Transverse colon (tissue), 4 donors: ENCODE data around the gene DEPP1. TPM values are rescaled to one million over a fixed set of nuclear protein-coding genes. Genes with fewer than 3 reads are reported as not detected.

Experiments
- DNase-seq: peaks from one replicate; pipeline ENCODE4 v3.0.0-alpha.2; 2019
- H3K27ac ChIP-seq, 4 donors: fragments of 200-600 bp; sonication (generic); 2 replicates each; pipeline ENCODE4 v1.5.1; 2016 to 2018; ENCODE audit warnings: inconsistent platforms in 4 of 4
- H3K27me3 ChIP-seq: fragments of 200-600 bp; sonication (generic); 2 replicates; pipeline ENCODE4 v1.5.1; 2017; ENCODE audit warnings: inconsistent platforms
- H3K36me3 ChIP-seq, 4 donors: fragments of 200-600 bp; sonication (generic); 2 replicates each; pipeline ENCODE4 v1.5.1; 2017 to 2019; ENCODE audit warnings: inconsistent platforms in 4 of 4
- H3K4me1 ChIP-seq, 4 donors: fragments of 200-600 bp; sonication (generic); 2 replicates each; pipeline ENCODE4 v1.5.1; 2017 to 2020; ENCODE audit warnings: inconsistent platforms in 4 of 4
- H3K4me3 ChIP-seq, 4 donors: fragments of 200-600 bp; sonication (generic); 1 replicate in 1 of 4; 2 replicates in 3 of 4; pipeline versions ENCODE4 v1.5.1 to v1.6.1; 2017 to 2019; ENCODE audit warnings: inconsistent platforms in 4 of 4
- H3K9me3 ChIP-seq, 2 donors: fragments of 200-600 bp; sonication (generic); 2 replicates each; pipeline ENCODE4 v1.5.1; 2017 to 2019; ENCODE audit warnings: inconsistent platforms in 2 of 2
- EP300 ChIP-seq: sonication (generic); formaldehyde crosslinking; IDR thresholded peaks from one replicate; pipeline ENCODE4 v1.6.1; 2017; ENCODE audit warnings: antibody characterized with exemption, low read depth
- POLR2A ChIP-seq: fragments of 450-650 bp; IDR thresholded peaks from one replicate; pipeline ENCODE4 v1.6.1; 2016; ENCODE audit warnings: antibody characterized with exemption, mild to moderate bottlenecking, moderate library complexity
- POLR2AphosphoS5 ChIP-seq, 3 donors: sonication (generic); formaldehyde crosslinking; IDR thresholded peaks; one replicate each; pipeline ENCODE4 v1.6.1; 2016; ENCODE audit warnings: antibody characterized with exemption in 3 of 3
- WGBS, 2 donors: methylation state at CpG; one replicate each; pipeline ENCODE4 v1.1.5; 2018; ENCODE audit warnings: low coverage in 1 of 2; 5-methylcytosine and 5-hydroxymethylcytosine counted together
- in situ Hi-C, 4 donors: fragments of 200-750 bp; cut with MboI; loops; one replicate each; pipeline versions ENCODE4 v1.15.0 to v1.15.1; 2017; ENCODE audit warnings: low sequenced_read_pairs in 3 of 4, low pct_ligation_motif_present in 1 of 4, low pct_unique_long_range_greater_than_20kb in 1 of 4
- intact Hi-C: fragments of 100-400 bp; cut with DNase I; formaldehyde crosslinking; loops from one replicate; pipeline ENCODE4 v1.15.1; 2023; ENCODE audit warnings: low total_unique reads
- total RNA-seq, 4 donors: library from RNA; depleted of rRNA; stranded (reverse); fragments of >200 nt; gene quantifications; one replicate each; pipeline ENCODE4 v1.1.0, GENCODE V29; 2016
- TF ChIP-seq, protein P1 (sequence below), 5 experiments: fragments of 200-600 bp in 3 of 5; fragments of 450-650 bp in 2 of 5; sonication (generic) in 3 of 5; IDR thresholded peaks; 1 replicate in 2 of 5; 2 replicates in 3 of 5; pipeline ENCODE4 v1.5.1; 2016 to 2017; ENCODE audit warnings: antibody characterized with exemption in 5 of 5, inconsistent platforms in 3 of 5, mild to moderate bottlenecking in 2 of 5, moderate library complexity in 1 of 5

Gene DEPP1
- total RNA-seq, 4 donors from 2014 or later, result 14.6 to 109 (median 76.6) TPM

DNA sequence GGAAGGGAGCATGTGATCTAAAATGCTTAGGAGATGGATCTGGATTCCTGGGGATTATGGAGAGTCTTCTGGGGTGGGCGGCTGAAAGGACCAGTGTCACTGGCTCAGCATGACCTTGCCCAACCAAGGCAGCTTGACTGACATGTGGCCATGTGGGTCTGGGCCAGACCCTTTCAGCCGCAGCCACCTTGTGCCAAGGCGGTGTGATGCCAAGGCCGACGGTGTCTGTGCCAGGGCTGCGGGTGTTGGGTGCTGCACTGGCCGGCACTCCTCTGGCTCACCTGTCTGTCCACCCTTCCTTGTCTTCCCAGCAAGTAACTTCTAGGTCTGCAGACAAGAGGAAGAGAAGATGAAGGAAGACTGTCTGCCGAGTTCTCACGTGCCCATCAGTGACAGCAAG, 8.8 kb downstream of the DEPP1 start:
- no peak overlapping the region for H3K4me3 ChIP-seq
- no peaks in the 10 kb centered on the region for H3K9me3 ChIP-seq
- 93% methylated on average over 9 of the region's 9 CpGs; no CpG with 5 or more reads in 1 of the 2 donors for WGBS, 2 donors
- H3K4me1 ChIP-seq, result peaks cover 4 to 49% (median 24%) of the 10 kb centered on the region in 4 donors
- in situ Hi-C loops (loop anchor here in 1 of 4 donors (5.0 kb wide), 1 partner anchor 38 kb away; no protein-coding TSS in a partner anchor), intact Hi-C loops (no loop called here)
- no peaks in the 10 kb centered on the region for H3K27me3 ChIP-seq
- peak in 2 of 3 donors; percentile 2 to 5 for TF ChIP-seq POLR2AphosphoS5 (IDR thresholded peaks at IDR 0.05)
- TF ChIP-seq, protein P1, sequence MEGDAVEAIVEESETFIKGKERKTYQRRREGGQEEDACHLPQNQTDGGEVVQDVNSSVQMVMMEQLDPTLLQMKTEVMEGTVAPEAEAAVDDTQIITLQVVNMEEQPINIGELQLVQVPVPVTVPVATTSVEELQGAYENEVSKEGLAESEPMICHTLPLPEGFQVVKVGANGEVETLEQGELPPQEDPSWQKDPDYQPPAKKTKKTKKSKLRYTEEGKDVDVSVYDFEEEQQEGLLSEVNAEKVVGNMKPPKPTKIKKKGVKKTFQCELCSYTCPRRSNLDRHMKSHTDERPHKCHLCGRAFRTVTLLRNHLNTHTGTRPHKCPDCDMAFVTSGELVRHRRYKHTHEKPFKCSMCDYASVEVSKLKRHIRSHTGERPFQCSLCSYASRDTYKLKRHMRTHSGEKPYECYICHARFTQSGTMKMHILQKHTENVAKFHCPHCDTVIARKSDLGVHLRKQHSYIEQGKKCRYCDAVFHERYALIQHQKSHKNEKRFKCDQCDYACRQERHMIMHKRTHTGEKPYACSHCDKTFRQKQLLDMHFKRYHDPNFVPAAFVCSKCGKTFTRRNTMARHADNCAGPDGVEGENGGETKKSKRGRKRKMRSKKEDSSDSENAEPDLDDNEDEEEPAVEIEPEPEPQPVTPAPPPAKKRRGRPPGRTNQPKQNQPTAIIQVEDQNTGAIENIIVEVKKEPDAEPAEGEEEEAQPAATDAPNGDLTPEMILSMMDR (IDR thresholded peaks at IDR 0.05), result no peak
- no peak overlapping the region for H3K27ac ChIP-seq
- no peaks in the 10 kb centered on the region for H3K36me3 ChIP-seq
- no peak for DNase-seq

GRCh38 chr10:44968500-44969400, 9.9 kb downstream of the DEPP1 start:
- no peak for DNase-seq
- Histone ChIP-seq H3K9me3 (no peaks in the 10 kb centered on the region), H3K36me3 (no peaks in the 10 kb centered on the region), H3K4me3 (no peak overlapping the region), H3K4me1 (peaks cover 7 to 49% (median 25%) of the 10 kb centered on the region in 4 donors), H3K27me3 (no peaks in the 10 kb centered on the region), H3K27ac (peak overlapping the region; percentile 63 to 89 (median 70))
- intact Hi-C loops, result no loop called here
- in situ Hi-C loops, result no loop called here
- 78 to 85% methylated on average over 2 to 10 of the region's 11 CpGs for WGBS, 2 donors
- TF ChIP-seq EP300, result no peak
- no peak for TF ChIP-seq POLR2AphosphoS5 (IDR thresholded peaks at IDR 0.05)
- TF ChIP-seq POLR2A, result peak; percentile 7
- TF ChIP-seq, protein P1 (IDR thresholded peaks at IDR 0.05), result no peak

DNA sequence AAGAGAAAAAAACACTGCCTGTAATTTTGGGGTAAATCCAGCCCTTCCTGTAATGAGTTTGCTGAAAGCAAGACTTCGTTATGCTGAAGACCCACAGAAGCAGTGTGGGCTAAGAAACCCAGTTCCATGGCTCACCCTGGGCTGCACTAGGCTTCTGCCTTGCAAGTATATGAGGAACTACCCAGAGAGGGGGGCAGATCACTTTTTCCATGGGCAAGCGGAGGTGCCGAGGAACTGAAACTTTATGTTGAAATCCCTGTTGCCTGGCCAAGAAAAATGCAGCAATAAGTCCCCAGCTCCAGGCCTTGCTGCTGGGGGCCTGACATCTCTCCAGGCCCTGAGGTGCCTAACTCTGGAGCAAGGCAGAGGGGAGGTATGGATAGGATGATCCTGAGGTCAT, 10.5 kb downstream of the DEPP1 start:
- H3K27me3 ChIP-seq, result no peaks in the 10 kb centered on the region
- no peak for DNase-seq
- in situ Hi-C loops (no loop called here), intact Hi-C loops (no loop called here)
- peaks cover 11 to 55% (median 23%) of the 10 kb centered on the region in 4 donors for H3K4me1 ChIP-seq
- peak overlapping the region; percentile 63 to 89 (median 70) for H3K27ac ChIP-seq
- 46% methylated on average over 3 of the region's 3 CpGs; no CpG with 5 or more reads in 1 of the 2 donors for WGBS, 2 donors
- no peaks in the 10 kb centered on the region for H3K36me3 ChIP-seq
- H3K9me3 ChIP-seq, result no peaks in the 10 kb centered on the region
- H3K4me3 ChIP-seq, result no peak overlapping the region
- TF ChIP-seq POLR2A (no peak), EP300 (no peak), POLR2AphosphoS5 (IDR thresholded peaks at IDR 0.05) (no peak)
- TF ChIP-seq, protein P1 (IDR thresholded peaks at IDR 0.05), result no peak

DNA sequence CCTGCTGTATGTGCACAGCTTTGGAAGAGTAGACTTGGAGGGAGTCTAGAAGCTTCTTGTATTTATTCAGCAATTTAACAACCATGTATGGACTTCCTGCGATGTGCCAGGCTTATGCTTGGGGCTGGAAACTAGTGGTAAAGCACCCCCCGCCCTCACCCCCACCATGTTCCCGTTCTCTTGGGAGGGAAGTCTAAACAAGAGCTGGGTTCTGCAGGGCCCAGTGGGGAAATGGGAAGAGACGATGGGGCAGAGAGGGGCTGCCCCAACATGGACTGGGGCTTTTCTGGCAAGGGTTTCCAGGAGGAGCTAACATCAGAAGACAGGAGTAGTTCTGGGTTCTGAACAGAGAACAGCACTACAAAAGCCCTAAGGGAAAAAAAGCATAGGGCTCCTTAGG, 11.0 kb downstream of the DEPP1 start:
- Histone ChIP-seq H3K9me3 (no peaks in the 10 kb centered on the region), H3K4me1 (peaks cover 11 to 57% (median 23%) of the 10 kb centered on the region in 4 donors), H3K27me3 (no peaks in the 10 kb centered on the region), H3K36me3 (no peaks in the 10 kb centered on the region), H3K4me3 (no peak overlapping the region), H3K27ac (peak overlapping the region; percentile 63 to 89 (median 70))
- TF ChIP-seq EP300 (no peak), POLR2AphosphoS5 (IDR thresholded peaks at IDR 0.05) (no peak), POLR2A (no peak)
- TF ChIP-seq, protein P1 (IDR thresholded peaks at IDR 0.05), result no peak
- DNase-seq, result no peak
- 68% methylated on average over 4 of the region's 4 CpGs; no CpG with 5 or more reads in 1 of the 2 donors for WGBS, 2 donors
- intact Hi-C loops (no loop called here), in situ Hi-C loops (no loop called here)
